ENCODE measurements around the gene MYH16. TPM values are rescaled to one million over a fixed set of nuclear protein-coding genes. Genes with fewer than 3 reads are reported as not detected.
"Not testable (repeated sequence)": the region's sequence is repeated elsewhere in the genome, so short reads cannot be mapped to it uniquely, and the experiment has no call there.

MYH16 gene
- total RNA-seq, 1 donor, result not detected

DNA sequence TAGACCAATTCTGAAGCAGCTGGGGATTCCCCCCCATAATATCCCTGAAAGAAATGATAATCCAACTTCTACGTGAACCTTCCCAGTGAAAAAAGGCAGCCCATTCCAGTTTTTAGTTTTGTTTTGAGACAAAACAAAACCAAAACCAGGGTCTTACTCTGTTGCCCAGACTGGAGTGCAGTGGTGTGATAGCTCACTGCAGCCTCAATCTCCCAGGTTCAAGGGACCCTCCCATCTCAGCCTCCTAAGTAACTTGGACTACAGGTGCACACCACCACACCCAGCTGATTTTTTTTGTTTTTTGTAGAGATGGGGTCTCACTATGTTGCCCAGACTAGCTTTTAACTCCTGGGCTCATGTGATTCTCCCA is 40.5 kb downstream of the MYH16 start:
- DNase-seq (ENCODE audit: low read depth), result no peak
- H3K4me3 ChIP-seq (ENCODE audit: low read depth, low read length), result no peak overlapping the region
- TF ChIP-seq CTCF (IDR thresholded peaks at IDR 0.05; ENCODE audit: insufficient read depth, low read depth, low read length), result no peak

DNA sequence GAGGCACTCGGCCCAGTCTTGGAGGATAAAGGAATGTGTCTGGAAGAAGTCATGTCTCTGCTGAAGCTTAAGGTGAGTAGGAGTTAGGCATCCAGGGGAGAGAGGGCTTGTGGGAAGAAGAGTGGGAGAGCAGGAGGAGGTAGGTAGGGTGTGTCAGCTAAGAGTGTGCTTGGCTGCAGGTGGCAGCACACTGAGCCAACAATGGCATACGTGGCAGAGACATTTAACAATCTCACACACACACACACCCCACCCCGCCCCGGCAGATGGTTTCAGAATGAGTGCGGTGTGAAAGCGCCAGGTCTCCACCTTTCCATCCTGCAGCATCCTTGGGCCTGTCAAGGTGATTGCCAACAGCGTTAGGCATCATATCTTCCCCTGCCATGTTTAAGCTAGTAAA is 41.9 kb downstream of the MYH16 start:
- H3K4me3 ChIP-seq (ENCODE audit: low read depth, low read length), result no peak overlapping the region
- DNase-seq (ENCODE audit: low read depth), result no peak
- TF ChIP-seq CTCF (IDR thresholded peaks at IDR 0.05; ENCODE audit: insufficient read depth, low read depth, low read length), result no peak

- no peak overlapping the region for H3K4me3 ChIP-seq (ENCODE audit: low read depth, low read length)
- no peak for DNase-seq (ENCODE audit: low read depth)
- TF ChIP-seq CTCF (IDR thresholded peaks at IDR 0.05; ENCODE audit: insufficient read depth, low read depth, low read length), result no peak
Observed at GRCh38 chr7:99320371-99320770, 47.7 kb downstream of the MYH16 start.

DNA sequence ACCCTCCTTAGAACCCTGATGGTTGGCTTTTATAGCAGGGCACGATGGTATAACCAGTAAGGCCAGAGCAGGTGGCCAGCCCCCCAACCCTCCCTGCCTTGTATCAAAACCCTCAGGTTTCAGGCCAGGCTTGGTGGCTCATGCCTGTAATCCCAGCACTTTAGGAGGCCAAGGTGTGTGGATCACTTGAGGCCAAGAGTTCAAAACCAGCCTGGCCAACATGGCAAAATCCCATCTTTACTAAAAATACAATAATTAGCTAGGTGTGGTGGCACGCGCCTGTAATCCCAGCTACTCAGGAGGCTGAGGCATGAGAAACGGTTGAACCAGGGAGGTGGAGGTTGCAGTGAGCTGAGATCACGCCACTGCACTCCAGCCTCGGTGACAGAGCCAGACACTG is 50.0 kb downstream of the MYH16 start:
- DNase-seq (ENCODE audit: low read depth); H3K4me3 ChIP-seq (ENCODE audit: low read depth, low read length): not testable (repeated sequence)

DNA sequence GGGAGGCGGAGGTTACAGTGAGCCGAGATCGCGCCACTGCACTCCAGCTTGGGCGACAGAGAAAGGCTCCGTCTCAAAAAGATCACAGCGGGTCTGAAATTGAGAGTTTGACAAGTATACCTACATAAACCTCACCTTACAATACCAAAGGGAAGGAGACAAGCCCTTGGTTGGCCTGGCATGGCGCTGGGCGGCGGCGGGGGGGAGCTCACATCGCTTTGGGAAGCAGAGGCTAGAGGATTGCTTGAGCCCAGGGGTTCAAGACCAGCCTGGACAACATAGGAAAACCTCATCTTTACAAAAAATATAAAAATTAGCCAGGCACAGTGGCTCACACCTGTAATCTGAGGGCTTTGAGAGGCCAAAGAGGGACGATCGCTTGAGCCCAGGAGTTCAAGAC is 51.9 kb downstream of the MYH16 start:
- DNase-seq (ENCODE audit: low read depth), result no peak
- no peak for TF ChIP-seq CTCF (IDR thresholded peaks at IDR 0.05; ENCODE audit: insufficient read depth, low read depth, low read length)
- H3K4me3 ChIP-seq (ENCODE audit: low read depth, low read length), result no peak overlapping the region

DNA sequence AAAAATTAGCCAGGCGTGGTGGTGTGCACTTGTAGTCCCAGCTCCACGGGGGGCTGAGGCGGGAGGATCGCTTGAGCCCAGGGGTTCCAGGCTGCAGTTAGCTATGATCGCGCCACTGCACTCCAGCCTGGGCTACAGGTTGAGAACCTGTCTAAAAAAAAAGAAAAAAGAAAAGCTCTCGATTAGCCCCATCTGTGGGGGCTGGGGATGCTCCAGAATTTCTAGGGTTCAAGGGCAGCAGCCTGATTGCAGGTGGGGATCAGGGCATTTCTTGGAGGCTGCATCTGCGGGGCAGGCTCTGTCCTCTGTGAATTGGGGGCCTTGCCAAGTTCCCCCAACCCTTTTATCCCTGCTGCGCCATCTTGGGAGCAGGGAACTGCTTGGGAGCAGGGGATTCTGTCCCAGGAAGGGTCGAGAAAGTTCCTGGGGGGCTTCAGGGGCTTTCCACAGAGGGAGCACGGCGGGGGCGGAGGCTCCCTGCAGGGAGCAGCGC is 52.4 kb downstream of the MYH16 start:
- TF ChIP-seq CTCF (IDR thresholded peaks at IDR 0.05; ENCODE audit: insufficient read depth, low read depth, low read length), result no peak
- DNase-seq (ENCODE audit: low read depth), result no peak
- H3K4me3 ChIP-seq (ENCODE audit: low read depth, low read length), result peak overlapping the region; percentile 70

GRCh38 chr7:99325592-99326407 is 53.2 kb downstream of the MYH16 start, which contains the start of gene ARPC1A:
Gene ARPC1A, plus strand, starts transcription at chr7:99325898. Its CDS starts 7,456 bp downstream, at chr7:99333354.
- H3K4me3 ChIP-seq (ENCODE audit: low read depth, low read length), result peak within 1 kb of the TSS; percentile 70
- DNase-seq (ENCODE audit: low read depth), result peak; percentile 95
- peak; percentile 44 for TF ChIP-seq CTCF (IDR thresholded peaks at IDR 0.05; ENCODE audit: insufficient read depth, low read depth, low read length)
